ACHN (cell line): ENCODE data around the gene PDE11A.

ENCODE experiments used
- DNase-seq: peaks from one replicate; pipeline ENCODE4 v3.0.0-alpha.2; 2015
- in situ Hi-C: cut with HindIII; loops from 2 replicates; pipeline ENCODE4 v1.10.0; 2017; ENCODE audit warnings: low sequenced_read_pairs, low pct_ligation_motif_present, low pct_unique_long_range_greater_than_20kb

The PDE11A gene

DNA sequence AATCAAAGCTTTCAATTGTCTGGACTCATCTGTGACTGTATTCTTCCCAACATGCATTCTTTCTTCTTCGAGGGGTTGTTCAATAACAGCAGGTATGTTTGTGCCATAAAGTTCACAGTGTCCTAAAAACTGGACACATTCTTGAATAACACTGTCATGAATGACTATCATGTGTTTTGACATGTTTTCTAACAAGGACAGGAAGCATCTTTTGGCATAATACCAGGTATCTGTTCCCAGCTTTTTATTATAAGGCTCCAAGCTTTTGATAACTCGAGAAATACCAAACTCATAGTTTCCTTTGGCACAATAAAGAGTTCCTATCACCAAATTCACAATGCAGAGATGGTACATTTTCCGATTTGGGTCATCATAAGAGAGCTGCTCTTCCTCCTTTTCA lies 455.8 kb downstream of the PDE11A start:
- no peak for DNase-seq

DNA sequence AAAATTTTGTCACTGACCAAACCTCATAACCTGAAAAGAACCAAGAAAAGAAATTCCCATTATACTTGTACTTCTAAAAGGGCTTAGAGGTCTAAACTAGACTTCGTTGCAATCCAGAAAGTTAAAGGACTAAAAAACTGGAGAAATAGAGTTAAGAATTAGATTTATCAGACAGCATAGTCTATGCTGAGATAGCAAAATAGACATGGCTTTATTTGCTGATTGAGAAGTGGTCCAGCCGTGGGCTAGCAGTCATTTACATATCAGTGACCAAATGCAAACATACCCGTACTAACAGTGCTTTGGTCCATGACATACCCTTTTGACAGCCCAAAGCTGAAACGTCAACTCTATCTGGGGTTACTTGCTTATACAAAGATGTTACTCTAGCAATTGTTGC lies 456.5 kb downstream of the PDE11A start:
- no peak for DNase-seq
- in situ Hi-C loops, result no loop called here

More for the DNA sequence above, 455.8 kb downstream of the PDE11A start:
- in situ Hi-C loops, result no loop called here

DNA sequence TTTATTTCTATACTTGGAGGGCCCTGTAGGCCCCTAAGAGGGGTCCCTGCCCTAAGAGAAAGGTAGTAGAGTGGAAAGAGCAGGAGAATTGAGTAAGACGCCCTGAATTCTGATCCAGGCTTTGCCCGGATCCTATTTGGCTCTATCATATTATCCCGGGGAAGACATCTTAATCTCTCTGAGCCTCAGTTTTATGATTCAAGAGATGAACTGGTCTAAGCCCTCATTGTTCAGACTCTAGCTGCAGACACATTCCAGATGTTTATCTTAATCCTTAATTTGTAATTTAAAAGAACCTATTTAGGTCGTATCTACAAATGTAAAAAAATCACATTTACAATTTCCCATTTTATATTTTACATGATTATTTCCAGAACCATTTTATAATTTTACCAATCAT lies 459.9 kb downstream of the PDE11A start:
- no peak for DNase-seq
- in situ Hi-C loops, result no loop called here

DNA sequence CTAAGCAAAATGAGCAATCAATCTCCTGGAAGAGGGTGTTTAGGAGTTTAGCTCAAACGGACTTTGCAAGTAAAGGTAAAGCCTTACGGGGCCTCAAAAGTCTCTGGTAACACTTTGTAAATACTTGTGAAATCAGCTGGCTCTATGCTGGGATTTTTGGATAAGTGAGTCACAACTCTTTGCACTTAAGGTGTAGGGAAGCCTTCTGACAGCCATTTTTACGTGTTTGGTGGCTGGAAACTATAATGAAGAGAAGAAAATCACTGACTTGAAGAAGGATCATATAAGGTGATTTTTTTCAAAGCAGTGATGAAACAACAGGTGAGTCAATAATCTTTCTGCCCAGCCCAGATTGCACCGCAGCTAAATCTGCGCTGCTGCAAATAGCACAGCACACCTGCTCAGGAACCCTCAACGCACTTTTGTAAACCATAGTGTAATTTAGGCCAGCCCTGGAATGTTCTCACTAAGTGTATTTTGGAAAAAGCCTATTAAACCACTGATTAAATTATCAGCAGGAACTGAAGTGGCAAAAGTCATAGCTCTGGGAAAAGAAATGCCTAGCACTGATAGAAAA lies 461.2 kb downstream of the PDE11A start:
- no peak for DNase-seq
- in situ Hi-C loops, result no loop called here

DNA sequence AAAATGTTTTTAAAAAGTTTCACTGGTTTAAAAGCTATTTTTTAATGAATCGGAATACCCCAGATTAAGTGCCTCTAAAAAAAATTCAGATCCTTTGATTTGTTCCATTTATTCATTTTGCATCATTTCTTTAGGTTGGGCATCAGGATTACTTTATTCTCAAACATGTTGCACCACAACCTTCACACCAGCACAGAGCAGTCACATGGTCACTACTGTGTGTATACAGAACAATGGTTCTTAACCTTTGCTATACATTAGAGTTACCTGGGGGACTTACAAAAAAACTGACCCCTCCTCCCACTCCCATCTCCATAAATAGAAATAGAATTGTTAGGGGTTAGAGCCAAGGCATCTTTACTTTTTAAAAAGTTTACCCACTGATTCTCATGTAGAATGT lies 461.8 kb downstream of the PDE11A start:
- no peak for DNase-seq
- in situ Hi-C loops, result no loop called here

DNA sequence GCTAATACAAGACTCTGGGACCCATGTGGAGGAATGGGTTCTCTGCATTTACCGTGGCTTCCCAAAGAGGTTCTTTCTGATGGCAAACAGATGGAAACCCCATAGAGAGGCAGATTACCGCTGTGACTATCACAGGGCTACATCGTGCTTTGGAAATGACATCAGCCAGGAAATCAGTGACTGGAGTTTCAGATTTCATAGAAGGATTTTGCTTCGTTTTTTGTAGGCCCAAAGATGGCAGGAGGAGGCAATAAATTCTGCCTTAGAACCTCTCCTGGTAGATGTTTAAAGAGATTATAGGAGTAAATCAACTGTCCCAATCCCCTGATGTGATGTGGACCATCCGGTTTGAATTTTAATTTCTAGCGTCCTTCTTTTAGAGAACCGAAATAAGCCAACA lies 465.9 kb downstream of the PDE11A start:
- DNase-seq, result no peak
- in situ Hi-C loops, result no loop called here

DNA sequence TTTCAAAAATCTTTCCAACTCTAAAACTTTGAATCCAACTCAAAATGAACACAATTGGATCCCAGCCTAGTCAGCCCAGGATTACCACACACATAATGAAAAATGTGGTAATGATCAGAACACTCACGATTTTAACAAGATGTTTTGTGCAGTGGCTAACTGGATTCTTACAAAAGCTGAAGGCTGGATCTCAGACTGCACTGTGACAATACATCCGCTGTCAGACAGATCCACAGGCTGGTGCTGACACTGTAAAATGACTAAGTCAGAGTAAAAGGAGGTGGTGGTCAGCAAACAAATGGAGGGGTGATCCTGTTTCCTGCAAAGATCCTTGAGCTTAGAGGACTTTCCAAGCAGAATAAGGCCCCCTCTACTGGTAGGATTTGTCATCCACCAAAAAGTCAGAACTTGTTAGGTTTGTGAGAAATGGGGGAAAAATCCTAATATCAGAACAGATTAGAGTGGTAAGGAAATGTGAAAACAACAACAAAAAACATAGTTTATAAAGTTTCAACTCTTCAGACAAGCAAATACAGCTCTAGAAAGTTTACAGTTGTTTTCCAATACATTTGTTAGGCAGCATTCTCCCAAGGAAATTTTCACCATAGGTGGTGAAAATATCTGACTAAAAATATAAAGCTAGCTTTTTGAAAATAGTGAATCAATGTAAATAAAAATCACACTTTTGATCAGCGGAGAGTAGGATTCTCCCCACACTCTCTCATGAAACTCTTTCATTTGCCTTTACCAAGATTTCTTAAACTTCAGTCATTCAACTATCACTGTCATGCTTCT lies 468.1 kb downstream of the PDE11A start:
- DNase-seq, result peak; percentile 59
- in situ Hi-C loops, result no loop called here

DNA sequence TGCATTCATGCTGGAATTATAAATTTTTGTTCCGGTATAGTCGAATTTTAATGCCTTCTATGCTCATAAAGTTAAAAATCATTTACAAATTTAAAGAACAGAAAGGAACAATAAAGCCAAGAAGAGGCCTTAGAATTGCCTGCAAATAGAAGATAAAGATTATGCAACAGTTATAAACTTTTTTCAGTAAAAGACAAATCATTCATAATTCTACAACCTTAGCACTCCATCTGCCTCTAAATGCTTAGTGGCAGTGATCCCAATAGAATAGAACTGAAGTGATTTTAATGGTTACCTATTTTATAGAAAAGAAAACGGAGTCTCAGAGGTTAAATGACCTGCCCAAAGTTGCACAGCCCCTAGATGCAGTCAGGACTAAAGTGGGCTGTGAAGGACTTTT lies 468.8 kb downstream of the PDE11A start:
- DNase-seq, result no peak
- in situ Hi-C loops, result no loop called here

DNA sequence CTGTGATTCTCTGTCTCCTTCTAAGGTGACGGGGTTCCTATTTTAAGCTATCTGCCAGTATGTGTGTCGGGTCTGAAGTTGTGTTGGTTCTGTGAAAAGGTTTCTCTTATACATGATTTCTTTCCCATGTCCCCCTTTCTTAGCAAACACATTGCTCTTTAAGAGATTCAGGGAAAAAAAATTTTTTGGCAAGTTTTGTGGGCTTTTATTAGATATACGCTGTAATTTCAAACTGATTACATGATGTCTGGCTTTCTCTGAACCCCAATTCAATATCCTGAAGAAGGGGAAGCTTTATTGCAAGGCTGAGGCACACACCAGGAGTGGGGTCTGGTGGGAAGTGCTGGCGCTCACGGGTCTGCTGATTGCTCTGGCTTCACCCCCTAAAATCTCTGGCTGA lies 469.4 kb downstream of the PDE11A start:
- in situ Hi-C loops, result no loop called here
- no peak for DNase-seq

DNA sequence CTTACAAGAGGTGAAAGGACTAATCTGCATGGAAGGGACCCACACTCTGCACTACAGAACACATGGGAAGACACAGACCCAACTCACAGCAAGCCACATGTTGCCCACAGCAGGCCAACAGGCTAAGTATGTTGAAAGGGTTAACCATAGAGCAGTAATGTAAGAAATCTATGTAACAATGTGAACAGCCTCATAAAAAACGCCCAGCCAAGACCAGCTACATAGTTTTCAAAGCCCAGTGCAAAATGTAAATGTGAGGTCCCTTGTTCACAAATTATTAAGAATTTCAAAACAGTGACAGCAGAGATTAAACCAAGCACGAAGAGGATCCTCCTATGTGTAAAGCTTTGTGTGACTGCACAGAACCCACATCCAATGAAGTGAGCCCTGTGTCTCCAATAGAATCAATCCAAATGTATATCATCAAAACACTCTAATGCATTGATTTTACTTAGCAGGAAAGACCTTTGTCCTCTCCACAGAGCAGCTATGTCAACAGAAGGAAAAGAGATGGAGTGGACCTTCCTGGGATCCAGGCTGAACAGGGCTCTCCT lies 469.9 kb downstream of the PDE11A start:
- DNase-seq, result no peak
- in situ Hi-C loops, result no loop called here

DNA sequence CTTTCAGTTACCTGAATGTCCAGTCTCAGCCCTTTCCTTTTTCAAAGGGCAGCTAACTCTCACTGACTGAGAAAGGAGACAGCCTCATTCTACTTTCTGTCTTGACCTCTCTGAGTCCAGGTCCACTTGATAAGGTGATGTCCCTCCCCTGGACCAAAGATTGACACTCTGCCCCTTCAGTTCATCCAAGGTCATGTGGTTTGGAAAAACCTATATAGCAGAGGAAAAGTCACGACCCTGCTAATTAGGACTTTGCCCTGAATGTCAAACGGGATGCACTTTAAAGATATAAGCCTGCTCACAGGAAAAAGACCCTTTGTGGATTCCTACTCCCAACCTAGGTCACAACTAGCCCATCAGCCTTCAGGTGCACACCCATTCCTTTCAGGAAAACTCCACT lies 471.7 kb downstream of the PDE11A start:
- DNase-seq, result no peak
- in situ Hi-C loops, result no loop called here

DNA sequence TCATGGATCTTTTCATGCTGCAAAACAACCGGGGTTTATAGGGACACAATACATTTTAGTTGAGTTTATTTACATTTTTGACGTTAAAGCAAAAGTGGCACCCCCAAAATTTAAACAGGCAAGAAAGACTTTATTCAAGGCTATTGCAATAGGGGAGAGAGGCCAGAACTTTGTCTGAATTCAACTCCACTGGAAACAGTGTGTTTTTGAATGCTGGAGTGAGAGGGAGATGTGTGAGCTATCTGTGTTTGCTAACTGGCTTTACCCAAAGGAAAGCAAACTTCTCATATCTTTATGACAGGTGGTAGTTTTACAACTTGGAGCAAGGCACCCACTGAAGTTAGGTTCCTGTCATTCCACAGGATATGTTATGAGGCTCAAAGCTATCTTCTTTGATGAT lies 472.6 kb downstream of the PDE11A start:
- no peak for DNase-seq
- in situ Hi-C loops, result no loop called here

DNA sequence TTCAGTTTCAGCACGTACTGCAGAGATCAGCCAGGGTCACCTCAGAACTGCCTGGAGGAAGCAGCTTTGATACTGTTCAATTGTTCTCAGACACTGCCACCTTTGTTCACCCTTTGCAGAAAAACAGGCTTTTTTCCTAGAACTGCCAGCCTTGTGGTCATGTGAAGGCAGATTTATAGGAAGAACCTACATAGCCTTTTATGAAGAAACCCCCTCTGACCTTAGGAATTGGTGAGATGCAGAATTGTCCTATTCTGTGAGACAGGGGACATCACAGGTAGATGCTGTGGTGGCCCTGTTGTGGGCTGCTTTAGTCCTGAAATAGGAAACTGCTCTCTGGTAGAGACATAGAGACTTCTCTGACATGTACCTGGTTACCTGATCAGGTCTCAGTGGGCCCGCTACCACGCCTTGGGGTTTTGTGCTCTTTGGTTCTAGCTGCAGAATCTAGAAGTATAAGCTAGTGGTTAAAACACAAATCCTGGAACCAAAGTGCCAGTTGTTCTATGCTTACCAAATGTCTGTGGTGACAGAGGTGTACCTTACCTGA lies 473.4 kb downstream of the PDE11A start:
- in situ Hi-C loops, result no loop called here
- DNase-seq, result no peak

DNA sequence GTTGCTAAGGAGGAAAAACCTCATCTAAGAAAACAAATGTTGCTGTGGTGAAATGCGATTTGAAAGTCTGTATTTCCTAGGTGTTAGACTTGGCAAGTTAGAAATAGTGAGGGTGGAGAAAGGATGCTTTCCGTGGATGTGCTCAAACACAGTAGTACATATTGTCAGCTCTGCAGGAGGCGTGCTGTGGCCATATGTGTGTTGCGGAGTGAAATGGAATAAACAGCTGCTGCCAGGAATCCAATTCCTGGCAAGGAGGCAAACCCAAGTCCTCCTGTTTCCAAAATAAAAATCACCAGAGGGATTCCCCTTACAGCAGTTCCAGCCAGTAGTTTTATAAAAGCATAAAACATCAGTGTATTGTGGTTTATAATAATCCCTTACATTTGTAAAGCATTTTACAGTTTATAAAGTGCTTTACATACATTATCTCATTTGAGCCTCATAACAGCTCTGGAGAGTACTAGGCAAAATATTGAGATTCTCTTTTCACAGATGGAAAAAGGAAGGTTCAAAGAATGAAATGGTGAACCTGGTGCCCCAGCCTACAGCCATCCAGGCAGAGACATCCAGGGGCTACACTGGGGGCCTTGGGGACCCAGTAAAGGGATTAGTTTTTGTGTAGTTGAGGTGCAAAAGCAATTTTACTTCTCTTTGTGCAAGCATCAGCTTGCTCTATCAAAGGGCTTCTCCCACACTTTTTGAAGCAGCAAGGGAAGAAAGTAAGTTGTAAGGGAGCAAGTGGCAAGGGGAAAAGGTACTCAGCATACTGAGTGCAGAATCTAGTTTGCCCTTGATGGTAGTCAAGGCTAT lies 474.0 kb downstream of the PDE11A start:
- in situ Hi-C loops, result no loop called here
- no peak for DNase-seq

DNA sequence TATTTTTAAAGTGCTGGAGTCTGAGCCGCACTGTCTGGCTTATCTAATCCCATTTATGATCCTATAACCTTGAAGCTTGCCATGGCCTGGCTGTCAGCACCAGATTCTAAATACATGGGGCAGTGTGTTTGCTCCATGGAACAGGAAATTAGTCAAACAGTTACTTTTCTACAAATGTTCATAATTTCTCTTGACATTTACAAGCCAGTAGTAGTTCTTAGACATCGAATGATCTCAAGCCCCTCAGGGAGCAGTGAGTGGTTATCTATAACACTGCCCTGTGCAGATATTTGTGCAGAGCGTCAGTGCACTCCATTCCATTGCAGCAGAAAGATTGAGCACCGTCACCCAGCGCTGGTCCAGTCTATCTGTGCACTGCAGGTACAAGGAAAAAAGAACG lies 474.8 kb downstream of the PDE11A start:
- DNase-seq, result no peak
- in situ Hi-C loops, result no loop called here

DNA sequence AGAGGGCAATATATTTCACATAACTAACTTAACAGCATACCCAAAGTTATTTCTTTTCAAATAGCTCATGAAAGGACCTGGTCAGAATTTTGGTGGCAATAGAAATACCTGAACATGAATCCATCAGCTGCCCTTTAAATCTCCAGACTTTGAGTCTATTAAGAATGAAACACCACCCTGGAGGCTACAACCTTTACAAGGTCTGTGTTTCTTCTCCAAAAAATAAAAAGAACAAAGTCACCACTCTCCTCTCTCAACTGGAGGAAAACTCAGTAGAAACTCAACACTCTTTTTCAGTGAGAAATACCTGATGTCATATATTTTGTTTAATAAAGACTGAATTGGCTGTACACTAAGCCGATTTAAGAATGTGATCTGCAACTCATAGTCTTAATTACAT lies 475.7 kb downstream of the PDE11A start:
- in situ Hi-C loops, result no loop called here
- no peak for DNase-seq

DNA sequence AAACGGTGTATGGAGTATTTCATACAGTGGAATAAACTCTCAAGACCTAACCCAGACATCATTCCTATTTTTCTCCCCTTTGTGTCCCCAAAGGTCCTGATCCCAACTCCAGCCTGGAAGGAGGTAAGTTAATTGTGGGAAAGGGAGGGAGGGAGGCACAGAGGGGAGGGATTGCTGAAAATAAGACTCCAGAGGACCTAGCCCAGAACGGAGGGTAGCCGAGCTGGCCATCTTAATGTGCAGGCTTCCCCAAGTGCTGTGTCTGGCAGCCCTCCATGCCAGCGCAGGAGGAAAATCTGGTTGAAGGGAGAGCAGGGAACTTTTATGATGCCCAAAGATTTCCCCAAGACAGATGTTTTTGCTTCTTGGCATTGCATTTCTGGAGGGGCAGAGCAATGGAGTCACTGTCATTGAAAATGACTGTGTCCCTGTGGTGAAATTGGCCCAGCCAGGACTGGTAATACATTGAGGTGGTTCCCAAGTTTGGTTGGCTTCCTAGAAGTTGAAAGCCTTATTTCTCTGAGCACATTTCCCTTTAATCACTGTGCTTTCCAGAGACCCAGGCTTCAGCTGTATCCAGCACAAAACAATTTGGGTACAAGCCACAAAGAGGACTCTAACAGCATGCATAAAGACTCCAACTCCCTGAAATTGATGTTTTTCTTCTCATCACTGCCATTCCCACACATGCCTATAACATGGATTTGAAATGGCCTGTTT lies 477.3 kb downstream of the PDE11A start:
- no peak for DNase-seq

DNA sequence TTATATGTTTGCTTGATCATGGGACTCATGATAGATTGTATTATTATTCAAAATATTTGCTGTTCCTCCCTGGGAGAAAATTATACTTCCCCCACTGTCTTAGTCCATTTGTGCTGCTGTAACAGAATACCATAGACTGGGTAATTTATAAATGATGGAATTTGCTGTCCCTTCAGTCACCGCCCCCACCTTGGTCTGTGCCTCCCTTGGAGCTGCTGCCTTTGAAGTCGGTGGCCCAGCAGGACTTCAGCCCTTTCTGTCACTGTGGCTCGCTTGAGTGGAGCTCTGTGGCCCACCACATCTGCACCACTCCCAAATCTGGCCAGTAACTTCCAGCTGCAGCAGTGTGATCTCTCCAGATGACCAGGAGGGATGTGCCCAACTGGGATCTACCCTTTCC lies 479.2 kb downstream of the PDE11A start:
- in situ Hi-C loops, result no loop called here
- no peak for DNase-seq

More for the DNA sequence above, 477.3 kb downstream of the PDE11A start:
- in situ Hi-C loops, result no loop called here
